ENCODE results near the gene MINPP1. TPM values are rescaled to one million over a fixed set of nuclear protein-coding genes. Genes with fewer than 3 reads are reported as not detected.

Gene MINPP1
- total RNA-seq, 1 experiment from 2014 or later, result 37.0 TPM

- intact Hi-C loops (cut with micrococcal nuclease; ENCODE audit: unreplicated experiment) (no loop called here), in situ Hi-C loops (cut with HindIII; ENCODE audit: low pct_unique_long_range_greater_than_20kb, low sequenced_read_pairs) (no loop called here)
- no peak for ATAC-seq
- CTCF ChIA-PET, result no interaction called here
- Histone ChIP-seq H3K9me3 (ENCODE audit: control insufficient read depth, insufficient read depth, low read depth, low read length) (no peaks in the 10 kb centered on the region), H3K27me3 (ENCODE audit: control insufficient read depth, insufficient read depth, low read length) (no peaks in the 10 kb centered on the region), H3K4me3 (ENCODE audit: low read depth in 2 of 2, low read length in 2 of 2) (peak overlapping the region; percentile 91 to 96), H3K27ac (ENCODE audit: low read length) (peak overlapping the region; percentile 99), H3K4me1 (ENCODE audit: control insufficient read depth, insufficient read depth, low read length) (peaks cover 28% of the 10 kb centered on the region), H3K36me3 (ENCODE audit: control insufficient read depth, insufficient read depth, low read length) (peaks cover 14% of the 10 kb centered on the region)
- TSS peak; percentile 91 for BruUV-seq (replicated peaks)
- no peak for TF ChIP-seq SIN3A (IDR thresholded peaks at IDR 0.05; ENCODE audit: borderline replicate concordance, insufficient read depth, low read depth, low read length)
- TF ChIP-seq POLR2AphosphoS5 (IDR thresholded peaks at IDR 0.05; ENCODE audit: low read depth, low read length), result no peak
- no peak for TF ChIP-seq REST (IDR thresholded peaks at IDR 0.05; ENCODE audit: insufficient read depth in 1 of 2, low read depth in 2 of 2, low read length in 1 of 2)
- no peak for TF ChIP-seq TCF7L2 (IDR thresholded peaks at IDR 0.05; ENCODE audit: low read depth, low read length)
- POLR2A ChIA-PET, result no interaction called here
- DNase-seq (ENCODE audit: low read depth, low spot score), result no peak
Observed at GRCh38 chr10:87504307-87504639, 420 bp upstream of the MINPP1 start.

- Histone ChIP-seq H3K4me3 (ENCODE audit: low read depth in 2 of 2, low read length in 2 of 2) (peak overlapping the region; percentile 91 to 96), H3K36me3 (ENCODE audit: control insufficient read depth, insufficient read depth, low read length) (peaks cover 24% of the 10 kb centered on the region), H3K4me1 (ENCODE audit: control insufficient read depth, insufficient read depth, low read length) (peaks cover 28% of the 10 kb centered on the region), H3K9me3 (ENCODE audit: control insufficient read depth, insufficient read depth, low read depth, low read length) (no peaks in the 10 kb centered on the region), H3K27ac (ENCODE audit: low read length) (peak overlapping the region; percentile 99), H3K27me3 (ENCODE audit: control insufficient read depth, insufficient read depth, low read length) (no peaks in the 10 kb centered on the region)
- DNase-seq (ENCODE audit: low read depth, low spot score), result no peak
- ChIA-PET CTCF (interaction anchor here (1.0 kb wide), 1 partner anchor 290 kb away, joined by 4 read pairs; no protein-coding TSS in a partner anchor), POLR2A (interaction anchor here (0.7 to 0.8 kb wide), 2 partner anchors 9 to 256 kb away, joined by 5 to 7 read pairs; no protein-coding TSS in a partner anchor)
- in situ Hi-C loops (cut with HindIII; ENCODE audit: low pct_unique_long_range_greater_than_20kb, low sequenced_read_pairs), result no loop called here
- ATAC-seq, result peak; percentile 86
- intact Hi-C loops (cut with micrococcal nuclease; ENCODE audit: unreplicated experiment), result no loop called here
- BruUV-seq (replicated peaks), result no TSS peak
- TF ChIP-seq TCF7L2 (IDR thresholded peaks at IDR 0.05; ENCODE audit: low read depth, low read length) (no peak), CTCF (IDR thresholded peaks at IDR 0.05) (peak; percentile 91), SIN3A (IDR thresholded peaks at IDR 0.05; ENCODE audit: borderline replicate concordance, insufficient read depth, low read depth, low read length) (no peak)
Observed at GRCh38 chr10:87505366-87506111, 846 bp downstream of the MINPP1 start.

- Histone ChIP-seq H3K9me3 (ENCODE audit: control insufficient read depth, insufficient read depth, low read depth, low read length) (no peaks in the 10 kb centered on the region), H3K27ac (ENCODE audit: low read length) (peak overlapping the region; percentile 99), H3K36me3 (ENCODE audit: control insufficient read depth, insufficient read depth, low read length) (peaks cover 24% of the 10 kb centered on the region), H3K4me3 (ENCODE audit: low read depth in 2 of 2, low read length in 2 of 2) (peak overlapping the region in 1 of 2 experiments; percentile 91; a peak in 3 of 4 replicates), H3K4me1 (ENCODE audit: control insufficient read depth, insufficient read depth, low read length) (peaks cover 28% of the 10 kb centered on the region), H3K27me3 (ENCODE audit: control insufficient read depth, insufficient read depth, low read length) (no peaks in the 10 kb centered on the region)
- ChIA-PET CTCF (no interaction called here), POLR2A (no interaction called here)
- no peak for ATAC-seq
- DNase-seq (ENCODE audit: low read depth, low spot score), result no peak
- intact Hi-C loops (cut with micrococcal nuclease; ENCODE audit: unreplicated experiment), result no loop called here
- BruUV-seq (replicated peaks), result no TSS peak
- TF ChIP-seq REST (IDR thresholded peaks at IDR 0.05; ENCODE audit: insufficient read depth in 1 of 2, low read depth in 2 of 2, low read length in 1 of 2) (no peak), CTCF (IDR thresholded peaks at IDR 0.05) (no peak), POLR2AphosphoS5 (IDR thresholded peaks at IDR 0.05; ENCODE audit: low read depth, low read length) (no peak), SIN3A (IDR thresholded peaks at IDR 0.05; ENCODE audit: borderline replicate concordance, insufficient read depth, low read depth, low read length) (no peak), TCF7L2 (IDR thresholded peaks at IDR 0.05; ENCODE audit: low read depth, low read length) (no peak)
- in situ Hi-C loops (cut with HindIII; ENCODE audit: low pct_unique_long_range_greater_than_20kb, low sequenced_read_pairs), result no loop called here
Observed at GRCh38 chr10:87506956-87507355, 2.3 kb downstream of the MINPP1 start.
